Erythroblast (primary cell): ENCODE results near the gene ACTL6B.

Experiments used
- GATA1 ChIP-seq: IDR thresholded peaks from 2 replicates; pipeline ENCODE4 v1.6.1; 2011; ENCODE audit warnings: low read depth, mild to moderate bottlenecking, control low read depth, low read length, moderate library complexity
- POLR2A ChIP-seq: IDR thresholded peaks from 2 replicates; pipeline ENCODE4 v1.6.1; 2011; ENCODE audit warnings: mild to moderate bottlenecking, low read length

DNA sequence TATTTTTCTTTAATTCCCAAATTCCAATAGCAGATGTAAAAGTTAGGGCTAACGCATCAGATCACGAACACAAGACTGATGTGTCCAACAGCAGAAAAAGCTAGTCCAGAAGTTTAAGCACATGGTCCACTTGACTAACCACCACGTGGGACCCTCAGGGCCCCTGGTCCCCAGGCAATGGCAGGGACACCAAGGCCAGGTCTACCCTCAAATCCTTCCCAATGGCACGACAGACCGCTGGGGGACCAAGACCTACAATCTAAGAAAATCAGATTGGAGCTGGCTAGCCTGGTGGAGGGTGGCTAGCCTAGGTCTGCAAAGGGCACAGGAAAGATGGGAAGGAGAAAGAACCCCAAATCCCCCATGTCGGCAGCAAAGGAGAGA is 36.3 kb upstream of the ACTL6B start:
- TF ChIP-seq POLR2A (no peak), GATA1 (no peak)
